Upper lobe of right lung (tissue), 1 donor: ENCODE data around the gene SSC5D. TPM values are rescaled to one million over a fixed set of nuclear protein-coding genes. Genes with fewer than 3 reads are reported as not detected.
A peak's percentile ranks its signal among the peaks of the same experiment; 100 is the strongest.

Experiments
- ATAC-seq: fragments of 200-7000 bp; cut with Tn5 transposase; one replicate; pipeline ENCODE4 v1.9.1; 2020; ENCODE audit warnings: mild to moderate bottlenecking, moderate library complexity
- DNase-seq: peaks from one replicate; pipeline ENCODE4 v3.0.0-alpha.2; 2020
- H3K27ac ChIP-seq: fragments of 200-600 bp; one replicate; pipeline ENCODE4 v1.8.0; 2022
- H3K27me3 ChIP-seq: fragments of 200-600 bp; one replicate; pipeline ENCODE4 v1.8.0; 2022; ENCODE audit warnings: mild to moderate bottlenecking
- H3K36me3 ChIP-seq: fragments of 200-600 bp; one replicate; pipeline ENCODE4 v1.8.0; 2022
- H3K4me1 ChIP-seq: fragments of 200-600 bp; one replicate; pipeline ENCODE4 v1.8.0; 2022
- H3K4me3 ChIP-seq: fragments of 200-600 bp; one replicate; pipeline ENCODE4 v1.8.0; 2022; ENCODE audit warnings: mild to moderate bottlenecking
- H3K9me3 ChIP-seq: fragments of 200-600 bp; one replicate; pipeline ENCODE4 v1.8.0; 2022
- intact Hi-C: fragments of 100-400 bp; cut with DNase I; formaldehyde crosslinking; loops from one replicate; pipeline ENCODE4 v1.11.0; 2022
- total RNA-seq: library from RNA; stranded (reverse); fragmentation: NEBNext Ultra II Directional; extraction: Animal tissue kit (Norgen Biotek cat#: 25700); gene quantifications from one replicate; pipeline ENCODE4 v1.2.1, GENCODE V29; 2021
- TF ChIP-seq, protein P1 (sequence below): fragments of 200-600 bp; IDR thresholded peaks from one replicate; pipeline ENCODE4 v1.8.0; 2022; ENCODE audit warnings: antibody characterized with exemption
- donor health status: DM: no; HTN: yes; CAD: no; lungs with severe emphysema.

Gene SSC5D
- total RNA-seq, 1 donor from 2014 or later: 6.0 TPM

- no peaks in the 10 kb centered on the region for H3K36me3 ChIP-seq
- H3K4me3 ChIP-seq: no peak overlapping the region
- intact Hi-C loops: loop anchor here (5.0 kb wide), 1 partner anchor 358 kb away; no protein-coding TSS in a partner anchor
- no peak for ATAC-seq
- H3K27me3 ChIP-seq: no peaks in the 10 kb centered on the region
- no peaks in the 10 kb centered on the region for H3K4me1 ChIP-seq
- TF ChIP-seq, protein P1, sequence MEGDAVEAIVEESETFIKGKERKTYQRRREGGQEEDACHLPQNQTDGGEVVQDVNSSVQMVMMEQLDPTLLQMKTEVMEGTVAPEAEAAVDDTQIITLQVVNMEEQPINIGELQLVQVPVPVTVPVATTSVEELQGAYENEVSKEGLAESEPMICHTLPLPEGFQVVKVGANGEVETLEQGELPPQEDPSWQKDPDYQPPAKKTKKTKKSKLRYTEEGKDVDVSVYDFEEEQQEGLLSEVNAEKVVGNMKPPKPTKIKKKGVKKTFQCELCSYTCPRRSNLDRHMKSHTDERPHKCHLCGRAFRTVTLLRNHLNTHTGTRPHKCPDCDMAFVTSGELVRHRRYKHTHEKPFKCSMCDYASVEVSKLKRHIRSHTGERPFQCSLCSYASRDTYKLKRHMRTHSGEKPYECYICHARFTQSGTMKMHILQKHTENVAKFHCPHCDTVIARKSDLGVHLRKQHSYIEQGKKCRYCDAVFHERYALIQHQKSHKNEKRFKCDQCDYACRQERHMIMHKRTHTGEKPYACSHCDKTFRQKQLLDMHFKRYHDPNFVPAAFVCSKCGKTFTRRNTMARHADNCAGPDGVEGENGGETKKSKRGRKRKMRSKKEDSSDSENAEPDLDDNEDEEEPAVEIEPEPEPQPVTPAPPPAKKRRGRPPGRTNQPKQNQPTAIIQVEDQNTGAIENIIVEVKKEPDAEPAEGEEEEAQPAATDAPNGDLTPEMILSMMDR: no peak
- no peaks in the 10 kb centered on the region for H3K9me3 ChIP-seq
- no peak for DNase-seq
- no peak overlapping the region for H3K27ac ChIP-seq
Observed at GRCh38 chr19:55500368-55500952, 12.2 kb downstream of the SSC5D start.

DNA sequence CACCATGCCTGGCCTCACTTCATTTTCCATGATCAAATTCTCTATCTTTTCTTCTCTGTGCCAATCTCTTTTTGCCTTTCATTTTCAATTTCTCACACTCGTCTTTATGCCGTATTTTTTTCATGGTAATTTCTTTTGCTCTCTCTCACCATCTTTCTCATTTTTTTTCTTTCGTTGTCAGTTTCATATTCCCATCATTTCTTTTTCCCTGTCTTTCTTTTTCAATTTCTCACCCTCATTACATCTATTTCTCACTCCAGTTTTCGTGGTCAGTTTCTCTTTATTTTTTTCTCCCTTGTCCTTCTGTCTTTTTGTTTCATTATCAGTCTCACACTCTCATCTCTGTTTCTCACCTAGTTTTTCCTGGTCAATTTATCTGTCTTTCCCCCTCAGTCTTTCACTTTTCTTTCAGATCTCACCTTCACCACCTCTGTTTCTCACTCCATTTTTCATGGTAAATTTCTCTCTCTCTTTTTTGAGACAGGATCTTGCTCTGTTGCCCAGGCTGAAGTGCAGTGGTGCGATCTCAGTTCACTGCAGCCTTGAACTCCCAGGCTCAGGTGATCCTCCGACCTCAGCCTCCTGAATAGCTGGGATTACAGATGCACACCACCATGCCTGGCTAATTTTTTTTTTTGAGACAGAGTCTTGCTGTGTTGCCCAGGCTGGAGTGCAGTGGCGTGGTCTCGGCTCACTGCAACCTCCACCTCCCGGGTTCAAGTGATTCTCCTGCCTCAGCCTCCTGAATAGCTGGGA is 14.1 kb downstream of the SSC5D start:
- Histone ChIP-seq H3K9me3 (no peaks in the 10 kb centered on the region), H3K27ac (no peak overlapping the region), H3K4me3 (no peak overlapping the region), H3K27me3 (no peaks in the 10 kb centered on the region), H3K4me1 (no peaks in the 10 kb centered on the region), H3K36me3 (no peaks in the 10 kb centered on the region)
- intact Hi-C loops: loop anchor here (5.0 kb wide), 1 partner anchor 360 kb away; no protein-coding TSS in a partner anchor
- ATAC-seq (no peak), DNase-seq (no peak)
- TF ChIP-seq, protein P1: no peak

DNA sequence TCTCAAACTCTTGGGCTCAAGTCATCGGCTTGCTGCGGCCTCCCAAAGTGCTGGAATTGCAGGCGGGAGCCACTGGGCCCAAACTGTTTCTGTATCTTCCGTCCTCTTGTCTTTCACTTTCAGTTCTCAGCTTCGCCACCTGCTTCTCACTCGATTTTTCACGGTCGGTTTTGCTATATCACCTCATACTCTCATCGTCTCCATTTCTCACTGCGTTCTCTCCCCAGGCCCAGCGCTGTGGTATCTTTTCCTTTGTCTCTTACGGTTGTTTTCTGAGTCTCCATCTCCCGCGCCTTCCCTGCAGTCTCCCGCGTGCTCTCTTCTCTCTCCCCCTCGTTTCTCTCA is 14.9 kb downstream of the SSC5D start:
- TF ChIP-seq, protein P1: no peak

DNA sequence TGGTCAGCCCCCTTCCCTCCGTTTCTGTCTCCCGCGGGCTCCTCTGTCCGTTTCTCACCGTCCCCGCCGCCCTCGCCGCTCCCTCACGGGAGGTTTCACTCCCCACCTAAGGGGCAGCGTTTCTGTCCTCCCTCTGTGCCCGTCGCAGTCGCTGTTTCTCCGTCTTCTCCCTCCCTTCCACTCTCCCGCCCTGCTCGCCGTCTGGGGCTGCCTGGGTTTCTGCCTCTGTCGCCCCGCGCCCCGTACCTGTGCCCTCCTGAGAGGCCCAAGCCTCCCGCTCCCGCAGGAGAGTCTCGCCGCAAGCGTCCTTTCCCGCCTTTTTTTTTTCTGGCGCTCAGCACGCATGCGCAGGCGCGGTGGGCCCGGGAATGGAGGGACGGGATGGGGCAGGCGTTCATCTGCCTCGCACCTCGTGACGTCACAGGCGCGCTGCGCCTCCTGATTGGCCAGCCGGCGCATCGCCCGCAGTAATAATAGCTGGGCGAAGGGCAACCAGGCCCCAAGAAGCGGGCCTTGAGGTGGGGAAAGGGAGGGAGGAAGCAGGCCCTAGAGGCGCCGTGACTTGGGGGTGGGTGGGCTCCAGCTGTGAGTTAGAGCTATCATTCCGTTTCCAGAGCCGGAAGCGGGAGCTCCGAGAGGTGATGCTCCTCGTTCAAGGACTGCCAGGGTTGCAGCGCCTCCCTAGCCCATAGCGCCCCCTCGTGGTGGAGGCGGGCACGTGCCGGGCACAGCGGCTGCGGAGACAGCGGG is 15.4 kb downstream of the SSC5D start:
- ATAC-seq: peak; percentile 97
- intact Hi-C loops: loop anchor here (5.0 kb wide), 1 partner anchor 361 kb away; no protein-coding TSS in a partner anchor
- H3K27ac ChIP-seq: peak overlapping the region; percentile 65

More for the DNA sequence above, 14.9 kb downstream of the SSC5D start:
- intact Hi-C loops: loop anchor here (5.0 kb wide), 1 partner anchor 361 kb away; no protein-coding TSS in a partner anchor
- ATAC-seq (no peak), DNase-seq (no peak)
- H3K36me3 ChIP-seq: no peaks in the 10 kb centered on the region
- no peak overlapping the region for H3K27ac ChIP-seq
- no peaks in the 10 kb centered on the region for H3K27me3 ChIP-seq
- H3K4me3 ChIP-seq: no peak overlapping the region
- H3K9me3 ChIP-seq: no peaks in the 10 kb centered on the region
- H3K4me1 ChIP-seq: no peaks in the 10 kb centered on the region

GRCh38 chr19:55504252-55504603 is 16.0 kb downstream of the SSC5D start:
- Histone ChIP-seq H3K36me3 (no peaks in the 10 kb centered on the region), H3K4me3 (peak overlapping the region; percentile 59), H3K27ac (peak overlapping the region; percentile 65), H3K9me3 (no peaks in the 10 kb centered on the region), H3K4me1 (no peaks in the 10 kb centered on the region), H3K27me3 (no peaks in the 10 kb centered on the region)
- intact Hi-C loops: loop anchor here (5.0 kb wide), 1 partner anchor 362 kb away; no protein-coding TSS in a partner anchor
- TF ChIP-seq, protein P1: no peak
- no peak for DNase-seq
- ATAC-seq: no peak

More for the DNA sequence above, 15.4 kb downstream of the SSC5D start:
- Histone ChIP-seq H3K4me1 (no peaks in the 10 kb centered on the region), H3K27me3 (no peaks in the 10 kb centered on the region), H3K36me3 (no peaks in the 10 kb centered on the region), H3K9me3 (no peaks in the 10 kb centered on the region), H3K4me3 (peak overlapping the region; percentile 59)
- peak; percentile 97 for DNase-seq
- TF ChIP-seq, protein P1: peak; percentile 100
